H1 (cell line): ENCODE results near the gene MCMBP. TPM values are rescaled to one million over a fixed set of nuclear protein-coding genes. Genes with fewer than 3 reads are reported as not detected.

Source experiments
- CTCF ChIA-PET: fragments of 300-600 bp; sonication (Branson Sonifier 250); formaldehyde crosslinking; loops from one replicate; lab custom pipeline; 2021; ENCODE audit not compliant: partially characterized antibody; lab: Charles Lee
- POLR2A ChIA-PET: fragments of 300-600 bp; sonication (Branson Sonifier 250); formaldehyde crosslinking; loops from one replicate; lab custom pipeline; 2021; ENCODE audit warnings: inconsistent platforms; ENCODE audit not compliant: partially characterized antibody; lab: Charles Lee
- DNase-seq, 2 experiments: peaks; one replicate each; pipeline versions ENCODE4 v3.0.0 to v3.0.0-alpha.2; 2010 to 2022; ENCODE audit warnings: low spot score in 2 of 2, low read depth in 1 of 2, mixed read lengths in 1 of 2
- FAIRE-seq: peaks from 2 replicates; lab custom pipeline; 2011; peaks lifted over from hg19 to GRCh38; lab: Jason Lieb, UNC
- H2AFZ ChIP-seq: 2 replicates; pipeline ENCODE4 v1.8.1; 2012; ENCODE audit warnings: low read length, inconsistent platforms
- H2AK5ac ChIP-seq: 2 replicates; pipeline ENCODE4 v1.6.1; 2013; ENCODE audit warnings: low read depth, low read length
- H2BK120ac ChIP-seq: replicated peaks from 2 replicates; pipeline ENCODE3; 2013; ENCODE audit warnings: low read depth, low read length, inconsistent platforms
- H2BK12ac ChIP-seq: 2 replicates; pipeline ENCODE4 v1.6.1; 2013; ENCODE audit warnings: low read depth, low read length
- H2BK15ac ChIP-seq: 2 replicates; pipeline ENCODE4 v1.6.1; 2013; ENCODE audit warnings: low read length
- H2BK20ac ChIP-seq: 2 replicates; pipeline ENCODE4 v1.6.1; 2013; ENCODE audit warnings: low read length
- H2BK5ac ChIP-seq: 2 replicates; pipeline ENCODE4 v1.6.1; 2013; ENCODE audit warnings: low read depth, low read length
- H3K14ac ChIP-seq: 2 replicates; pipeline ENCODE4 v1.6.1; 2013; ENCODE audit warnings: inconsistent platforms; ENCODE audit not compliant: insufficient read length
- H3K18ac ChIP-seq: 2 replicates; pipeline ENCODE4 v1.6.1; 2013; ENCODE audit warnings: low read length; ENCODE audit errors: extremely low read depth
- H3K23ac ChIP-seq: 2 replicates; pipeline ENCODE4 v1.6.1; 2013; ENCODE audit warnings: inconsistent platforms; ENCODE audit not compliant: insufficient read length
- H3K23me2 ChIP-seq: 2 replicates; pipeline ENCODE4 v1.6.1; 2013; ENCODE audit warnings: low read depth, low read length
- H3K27ac ChIP-seq: 2 replicates; pipeline ENCODE4 v1.6.1; 2011; ENCODE audit warnings: low read depth, low read length, inconsistent platforms
- H3K27me3 ChIP-seq, 4 experiments: replicated peaks in 1 of 4; 1 replicate in 1 of 4; 2 replicates in 3 of 4; pipeline versions ENCODE4 v1.6.1 to v1.8.1; 2011 to 2013; ENCODE audit warnings: low read length in 3 of 4, mild to moderate bottlenecking in 3 of 4, inconsistent platforms in 2 of 4, mixed read lengths in 2 of 4, moderate library complexity in 1 of 4; ENCODE audit not compliant: control insufficient read depth in 3 of 4, insufficient read depth in 3 of 4; ENCODE audit errors: extremely low read depth in 1 of 4
- H3K36me3 ChIP-seq, 4 experiments: 2 replicates each; pipeline versions ENCODE4 v1.6.1 to v1.8.1; 2011 to 2013; ENCODE audit warnings: mild to moderate bottlenecking in 4 of 4, low read length in 3 of 4, moderate library complexity in 2 of 4, control low read depth in 1 of 4, inconsistent platforms in 1 of 4; ENCODE audit not compliant: insufficient read depth in 4 of 4, control insufficient read depth in 2 of 4
- H3K4ac ChIP-seq: replicated peaks from 2 replicates; pipeline ENCODE3; 2013; ENCODE audit warnings: low read length, low read depth, mixed read lengths, inconsistent platforms; ENCODE audit not compliant: insufficient read length
- H3K4me1 ChIP-seq, 4 experiments: replicated peaks in 1 of 4; 1 replicate in 1 of 4; 2 replicates in 3 of 4; pipeline versions ENCODE4 v1.6.1 to v1.8.1; 2011 to 2013; ENCODE audit warnings: low read length in 3 of 4, inconsistent platforms in 2 of 4, mixed read lengths in 1 of 4; ENCODE audit not compliant: insufficient read depth in 4 of 4, control insufficient read depth in 3 of 4
- H3K4me2 ChIP-seq, 2 experiments: 2 replicates each; pipeline versions ENCODE4 v1.6.1 to v1.8.1; 2011 to 2013; ENCODE audit warnings: low read depth in 2 of 2, low read length in 2 of 2, control low read depth in 1 of 2, inconsistent platforms in 1 of 2, mild to moderate bottlenecking in 1 of 2; ENCODE audit not compliant: insufficient read depth in 1 of 2
- H3K4me3 ChIP-seq, 4 experiments: fragments of 200-600, 300-600 bp in 1 of 4; sonication (generic), shearing (Covaris generic), sonication (Bioruptor Twin) in 1 of 4; 2 replicates each; pipeline versions ENCODE4 v1.5.1 to v1.8.1; 2011 to 2016; ENCODE audit warnings: low read length in 4 of 4, low read depth in 3 of 4, control low read depth in 2 of 4, inconsistent platforms in 2 of 4, mild to moderate bottlenecking in 2 of 4, mixed read lengths in 1 of 4, moderate library complexity in 1 of 4; ENCODE audit not compliant: insufficient read depth in 2 of 4; ENCODE audit errors: extremely low read depth in 1 of 4
- H3K56ac ChIP-seq: replicated peaks from 2 replicates; pipeline ENCODE3; 2013; ENCODE audit warnings: low read depth, mild to moderate bottlenecking, mixed read lengths, low read length, inconsistent platforms; ENCODE audit not compliant: insufficient read length
- H3K79me1 ChIP-seq: 2 replicates; pipeline ENCODE4 v1.6.1; 2013; ENCODE audit warnings: low read depth, low read length, control low read depth
- H3K79me2 ChIP-seq, 2 experiments: 2 replicates each; pipeline versions ENCODE4 v1.6.1 to v1.8.1; 2012 to 2013; ENCODE audit warnings: low read length in 2 of 2, mild to moderate bottlenecking in 2 of 2, inconsistent platforms in 1 of 2; ENCODE audit not compliant: insufficient read depth in 2 of 2, control insufficient read depth in 1 of 2
- H3K9ac ChIP-seq, 4 experiments: replicated peaks in 1 of 4; 1 replicate in 1 of 4; 2 replicates in 3 of 4; pipeline versions ENCODE4 v1.6.1 to v1.8.1; 2011 to 2013; ENCODE audit warnings: low read depth in 3 of 4, low read length in 3 of 4, control low read depth in 2 of 4, mild to moderate bottlenecking in 2 of 4, moderate library complexity in 2 of 4, inconsistent platforms in 1 of 4; ENCODE audit errors: extremely low read depth in 1 of 4
- H3K9me3 ChIP-seq, 2 experiments: 2 replicates each; pipeline versions ENCODE4 v1.6.1 to v1.8.1; 2012 to 2013; ENCODE audit warnings: mild to moderate bottlenecking in 2 of 2, moderate library complexity in 2 of 2, control low read depth in 1 of 2, inconsistent platforms in 1 of 2, low read depth in 1 of 2, low read length in 1 of 2, mixed read lengths in 1 of 2; ENCODE audit not compliant: insufficient read depth in 2 of 2
- H4K20me1 ChIP-seq, 2 experiments: replicated peaks in 1 of 2; 2 replicates each; pipeline versions ENCODE3 to v1.8.1; 2011 to 2013; ENCODE audit warnings: inconsistent platforms in 2 of 2, low read length in 2 of 2, mild to moderate bottlenecking in 1 of 2; ENCODE audit not compliant: insufficient read depth in 2 of 2, control insufficient read depth in 1 of 2
- H4K5ac ChIP-seq: 2 replicates; pipeline ENCODE4 v1.6.1; 2013; ENCODE audit warnings: low read length, low read depth, mixed read lengths, inconsistent platforms; ENCODE audit not compliant: insufficient read length
- H4K8ac ChIP-seq: 2 replicates; pipeline ENCODE4 v1.8.0; 2013; ENCODE audit warnings: mild to moderate bottlenecking, moderate library complexity, low read length, inconsistent platforms; ENCODE audit not compliant: insufficient read depth; ENCODE audit errors: extremely low read depth
- H4K91ac ChIP-seq: replicated peaks from 2 replicates; pipeline ENCODE3; 2013; ENCODE audit warnings: low read length, mixed read lengths, inconsistent platforms; ENCODE audit not compliant: insufficient read length
- ASH2L ChIP-seq: fragments of 200-600, 300-600 bp; sonication (generic); IDR thresholded peaks from one replicate; pipeline ENCODE4 v1.7.1; 2017; ENCODE audit warnings: low read length
- ATF2 ChIP-seq: IDR thresholded peaks from 2 replicates; pipeline ENCODE4 v1.6.1; 2012; ENCODE audit warnings: low read length, inconsistent platforms
- CEBPB ChIP-seq: IDR thresholded peaks from 2 replicates; pipeline ENCODE4 v1.6.1; 2012; ENCODE audit warnings: low read depth, low read length
- EGR1 ChIP-seq: IDR thresholded peaks from 2 replicates; pipeline ENCODE4 v1.6.1; 2011; ENCODE audit warnings: low read depth, low read length, borderline replicate concordance
- HDAC2 ChIP-seq, 2 experiments: fragments of 300-600 bp in 1 of 2; sonication (generic) in 1 of 2; IDR thresholded peaks; 2 replicates each; pipeline ENCODE4 v1.6.1; 2011 to 2012; ENCODE audit warnings: low read depth in 2 of 2, low read length in 2 of 2, mild to moderate bottlenecking in 2 of 2, moderate library complexity in 2 of 2, borderline replicate concordance in 1 of 2, inconsistent platforms in 1 of 2
- JUND ChIP-seq: IDR thresholded peaks from 2 replicates; pipeline ENCODE4 v1.6.1; 2011; ENCODE audit warnings: mild to moderate bottlenecking, improper control_type of control experiment, low read length
- MAFK ChIP-seq: IDR thresholded peaks from 2 replicates; pipeline ENCODE4 v1.6.1; 2012; ENCODE audit warnings: low read depth, mild to moderate bottlenecking, improper control_type of control experiment, low read length
- NRF1 ChIP-seq: IDR thresholded peaks from 2 replicates; pipeline ENCODE4 v1.6.1; 2011; ENCODE audit warnings: mild to moderate bottlenecking, low read depth, low read length, improper control_type of control experiment
- POLR2A ChIP-seq, 2 experiments: IDR thresholded peaks; 1 replicate in 1 of 2; 2 replicates in 1 of 2; pipeline ENCODE4 v1.6.1; 2011; ENCODE audit warnings: low read depth in 2 of 2, low read length in 2 of 2, mild to moderate bottlenecking in 2 of 2; ENCODE audit errors: control extremely low read depth in 1 of 2
- RNF2 ChIP-seq: fragments of 200-900, 300-1000 bp; sonication (generic); IDR thresholded peaks from 2 replicates; pipeline ENCODE4 v1.7.1; 2016; ENCODE audit warnings: borderline replicate concordance, low read depth, mild to moderate bottlenecking, antibody characterized with exemption, low read length; ENCODE audit not compliant: poor library complexity, severe bottlenecking; ENCODE audit errors: missing control alignments
- SP2 ChIP-seq: IDR thresholded peaks from 2 replicates; pipeline ENCODE4 v1.6.1; 2012; ENCODE audit warnings: mild to moderate bottlenecking, low read length, inconsistent platforms
- TAF7 ChIP-seq: optimal IDR thresholded peaks from 2 replicates; pipeline ENCODE3; 2011; ENCODE audit warnings: low read depth, mild to moderate bottlenecking, inconsistent platforms, low read length, moderate library complexity, borderline replicate concordance
- WGBS, 2 experiments: shearing (Covaris generic) in 1 of 2; methylation state at CpG; one replicate each; pipeline versions ENCODE4 v1.1.6 to v1.1.7; 2013 to 2015; ENCODE audit warnings: low lambda C conversion rate in 2 of 2, mixed read lengths in 2 of 2, inconsistent platforms in 1 of 2, low coverage in 1 of 2, missing lambda C conversion rate in 1 of 2; ENCODE audit not compliant: insufficient replicate concordance in 2 of 2, insufficient coverage in 1 of 2, insufficient read length in 1 of 2; ENCODE audit errors: extremely low coverage in 1 of 2, missing lambda C conversion rate in 1 of 2; 5-methylcytosine and 5-hydroxymethylcytosine counted together
- polyA plus RNA-seq, 7 experiments: library from polyadenylated mRNA; depleted of rRNA in 3 of 7; stranded (reverse) in 5 of 7; unstranded in 2 of 7; fragments of >200 nt in 5 of 7; fragments of 200-250 nt in 2 of 7; gene quantifications; 1 replicate in 5 of 7; 2 replicates in 1 of 7; 4 replicates in 1 of 7; pipeline versions ENCODE4 v1.2.1 to v1.2.3, GENCODE V29; 2011 to 2013; ENCODE audit warnings: missing spikeins in 2 of 7, mixed read lengths in 2 of 7
- total RNA-seq: library from RNA; stranded (reverse); fragmentation: NEBNext Ultra II Directional; extraction: Animal tissue kit (Norgen Biotek cat#: 25700); gene quantifications from 2 replicates; pipeline ENCODE4 v1.2.1, GENCODE V29; 2021

Gene MCMBP
- total and polyA plus RNA-seq, 2 of the 8 experiments (the other 6 are each of a cell fraction or from before 2014, with no cell fraction given) = 67.3 to 81.7 TPM

- Histone ChIP-seq H2AFZ (no peak overlapping the region), H3K14ac (no peak overlapping the region), H3K23me2 (no peaks in the 10 kb centered on the region), H2AK5ac (no peak overlapping the region), H3K18ac (no peak overlapping the region), H3K27ac (no peak overlapping the region), H3K9me3 (no peaks in the 10 kb centered on the region), H2BK5ac (no peak overlapping the region), H3K4ac (no peak overlapping the region), H4K5ac (no peak overlapping the region), H3K56ac (no peak overlapping the region), H3K9ac (no peak overlapping the region), H2BK20ac (no peak overlapping the region), H2BK12ac (no peak overlapping the region), H3K4me1 (peaks cover 0 to 6% (median 3%) of the 10 kb centered on the region in 4 experiments; a peak in 4 of 7 replicates), H3K23ac (no peak overlapping the region), H2BK120ac (no peak overlapping the region), H3K4me2 (no peak overlapping the region), H3K79me2 (peaks cover 28 to 98% of the 10 kb centered on the region in 2 experiments), H4K91ac (no peak overlapping the region), H2BK15ac (no peak overlapping the region), H4K8ac (no peak overlapping the region), H3K27me3 (no peaks in the 10 kb centered on the region), H3K79me1 (peaks cover 8% of the 10 kb centered on the region; the same call in 1 of the 2 replicates), H3K4me3 (no peak overlapping the region), H4K20me1 (peaks cover 10 to 16% of the 10 kb centered on the region in 2 experiments), H3K36me3 (no peaks in the 10 kb centered on the region; a peak in 2 of 8 replicates)
- WGBS, 2 experiments = 75% methylated on average over 4 of the region's 4 CpGs; no CpG with 5 or more reads in 1 of the 2 experiments
- DNase-seq = no peak
- CTCF ChIA-PET = no interaction called here
- POLR2A ChIA-PET = no interaction called here
- no peak for FAIRE-seq
- no peak for TF ChIP-seq EGR1
- no peak for TF ChIP-seq POLR2A (IDR thresholded peaks at IDR 0.05; ENCODE audit: control extremely low read depth in 1 of 2, low read depth in 2 of 2, low read length in 2 of 2)
- no peak for TF ChIP-seq RNF2
- no peak for TF ChIP-seq HDAC2 (IDR thresholded peaks at IDR 0.05; ENCODE audit: borderline replicate concordance in 1 of 2, low read depth in 2 of 2, low read length in 2 of 2)
- TF ChIP-seq JUND = no peak
- no peak for TF ChIP-seq NRF1
- TF ChIP-seq TAF7 = no peak
- no peak for TF ChIP-seq MAFK
- no peak for TF ChIP-seq CEBPB
- TF ChIP-seq ASH2L = no peak
- no peak for TF ChIP-seq SP2
- no peak for TF ChIP-seq ATF2
Measured at GRCh38 chr10:119863951-119864565, 8.6 kb downstream of the MCMBP start.
